Spinal cord (tissue), 10 donors: ENCODE measurements around the gene CNTLN. TPM values are rescaled to one million over a fixed set of nuclear protein-coding genes. Genes with fewer than 3 reads are reported as not detected.
A peak's percentile ranks its signal among the peaks of the same experiment; 100 is the strongest.

Experiments used
- DNase-seq, 6 donors: peaks; one replicate each; pipeline versions ENCODE4 v3.0.0 to v3.0.0-alpha.2; 2013 to 2015; ENCODE audit warnings: low spot score in 6 of 6, low read depth in 4 of 6
- H3K27ac ChIP-seq: one replicate; pipeline ENCODE4 v1.5.1; 2013; ENCODE audit warnings: low read depth, low read length, control low read depth
- H3K27me3 ChIP-seq: one replicate; pipeline ENCODE4 v1.6.1; 2013; ENCODE audit warnings: low read length; ENCODE audit not compliant: control insufficient read depth, insufficient read depth
- H3K36me3 ChIP-seq: one replicate; pipeline ENCODE4 v1.6.1; 2013; ENCODE audit warnings: low read length; ENCODE audit not compliant: control insufficient read depth, insufficient read depth
- H3K4me1 ChIP-seq: one replicate; pipeline ENCODE4 v1.6.1; 2013; ENCODE audit warnings: low read length; ENCODE audit not compliant: control insufficient read depth, insufficient read depth
- H3K4me3 ChIP-seq: one replicate; pipeline ENCODE4 v1.5.1; 2013; ENCODE audit warnings: low read depth, low read length, control low read depth
- H3K9me3 ChIP-seq: one replicate; pipeline ENCODE4 v1.6.1; 2013; ENCODE audit warnings: low read length; ENCODE audit not compliant: control insufficient read depth, insufficient read depth
- WGBS: methylation state at CpG from one replicate; pipeline ENCODE4 v1.1.5; 2013; ENCODE audit warnings: missing lambda C conversion rate; ENCODE audit not compliant: insufficient coverage; 5-methylcytosine and 5-hydroxymethylcytosine counted together
- long read RNA-seq, 4 donors: transcript quantifications; one replicate each; lab custom pipeline, GENCODE V29; 2026
- polyA plus RNA-seq, 2 donors: library from polyadenylated mRNA; unstranded; fragments of 120-200 nt; gene quantifications; one replicate each; pipeline ENCODE4 v1.2.1, GENCODE V29; 2013; ENCODE audit not compliant: insufficient read length in 2 of 2
- total RNA-seq, 2 donors: library from RNA; depleted of rRNA in 1 of 2; stranded (reverse); fragments of 120-200 nt in 1 of 2; fragments of >200 nt in 1 of 2; gene quantifications; one replicate each; pipeline versions ENCODE4 v1.2.3 to v1.2.4, GENCODE V29; 2013 to 2014
- donor health status: healthy.

Gene CNTLN, protein sequence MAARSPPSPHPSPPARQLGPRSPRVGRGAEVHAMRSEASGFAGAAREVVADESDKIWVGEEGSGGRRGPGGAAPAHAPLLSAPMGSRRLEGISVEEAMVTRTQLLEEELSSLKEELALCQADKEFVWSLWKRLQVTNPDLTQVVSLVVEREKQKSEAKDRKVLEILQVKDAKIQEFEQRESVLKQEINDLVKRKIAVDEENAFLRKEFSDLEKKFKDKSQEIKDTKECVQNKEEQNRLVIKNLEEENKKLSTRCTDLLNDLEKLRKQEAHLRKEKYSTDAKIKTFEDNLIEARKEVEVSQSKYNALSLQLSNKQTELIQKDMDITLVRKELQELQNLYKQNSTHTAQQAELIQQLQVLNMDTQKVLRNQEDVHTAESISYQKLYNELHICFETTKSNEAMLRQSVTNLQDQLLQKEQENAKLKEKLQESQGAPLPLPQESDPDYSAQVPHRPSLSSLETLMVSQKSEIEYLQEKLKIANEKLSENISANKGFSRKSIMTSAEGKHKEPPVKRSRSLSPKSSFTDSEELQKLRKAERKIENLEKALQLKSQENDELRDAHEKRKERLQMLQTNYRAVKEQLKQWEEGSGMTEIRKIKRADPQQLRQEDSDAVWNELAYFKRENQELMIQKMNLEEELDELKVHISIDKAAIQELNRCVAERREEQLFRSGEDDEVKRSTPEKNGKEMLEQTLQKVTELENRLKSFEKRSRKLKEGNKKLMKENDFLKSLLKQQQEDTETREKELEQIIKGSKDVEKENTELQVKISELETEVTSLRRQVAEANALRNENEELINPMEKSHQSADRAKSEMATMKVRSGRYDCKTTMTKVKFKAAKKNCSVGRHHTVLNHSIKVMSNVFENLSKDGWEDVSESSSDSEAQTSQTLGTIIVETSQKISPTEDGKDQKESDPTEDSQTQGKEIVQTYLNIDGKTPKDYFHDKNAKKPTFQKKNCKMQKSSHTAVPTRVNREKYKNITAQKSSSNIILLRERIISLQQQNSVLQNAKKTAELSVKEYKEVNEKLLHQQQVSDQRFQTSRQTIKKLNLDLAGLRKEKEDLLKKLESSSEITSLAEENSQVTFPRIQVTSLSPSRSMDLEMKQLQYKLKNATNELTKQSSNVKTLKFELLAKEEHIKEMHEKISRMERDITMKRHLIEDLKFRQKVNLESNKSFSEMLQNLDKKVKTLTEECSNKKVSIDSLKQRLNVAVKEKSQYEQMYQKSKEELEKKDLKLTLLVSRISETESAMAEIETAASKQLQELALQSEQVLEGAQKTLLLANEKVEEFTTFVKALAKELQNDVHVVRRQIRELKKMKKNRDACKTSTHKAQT (N-terminal part only)
- total RNA-seq (10 to 100 TPM; 19.6 to 21.7 TPM), polyA plus RNA-seq (1 to 10 TPM; 7.4 to 7.9 TPM)
- long read RNA-seq, donor 1, partial matches to known transcripts = 0 of 1 reads
- long read RNA-seq, donor 1, other reads (novel, unspliced or antisense) = 0 of 1 reads
- long read RNA-seq, donor 2 = 0 reads
- long read RNA-seq, donor 3 = 0 reads
- long read RNA-seq, donor 4, full-length matches to known transcripts = 3 of 3 reads
- long read RNA-seq, donor 4, partial matches to known transcripts = 0 of 3 reads
- long read RNA-seq, donor 4, other reads (novel, unspliced or antisense) = 0 of 3 reads

DNA sequence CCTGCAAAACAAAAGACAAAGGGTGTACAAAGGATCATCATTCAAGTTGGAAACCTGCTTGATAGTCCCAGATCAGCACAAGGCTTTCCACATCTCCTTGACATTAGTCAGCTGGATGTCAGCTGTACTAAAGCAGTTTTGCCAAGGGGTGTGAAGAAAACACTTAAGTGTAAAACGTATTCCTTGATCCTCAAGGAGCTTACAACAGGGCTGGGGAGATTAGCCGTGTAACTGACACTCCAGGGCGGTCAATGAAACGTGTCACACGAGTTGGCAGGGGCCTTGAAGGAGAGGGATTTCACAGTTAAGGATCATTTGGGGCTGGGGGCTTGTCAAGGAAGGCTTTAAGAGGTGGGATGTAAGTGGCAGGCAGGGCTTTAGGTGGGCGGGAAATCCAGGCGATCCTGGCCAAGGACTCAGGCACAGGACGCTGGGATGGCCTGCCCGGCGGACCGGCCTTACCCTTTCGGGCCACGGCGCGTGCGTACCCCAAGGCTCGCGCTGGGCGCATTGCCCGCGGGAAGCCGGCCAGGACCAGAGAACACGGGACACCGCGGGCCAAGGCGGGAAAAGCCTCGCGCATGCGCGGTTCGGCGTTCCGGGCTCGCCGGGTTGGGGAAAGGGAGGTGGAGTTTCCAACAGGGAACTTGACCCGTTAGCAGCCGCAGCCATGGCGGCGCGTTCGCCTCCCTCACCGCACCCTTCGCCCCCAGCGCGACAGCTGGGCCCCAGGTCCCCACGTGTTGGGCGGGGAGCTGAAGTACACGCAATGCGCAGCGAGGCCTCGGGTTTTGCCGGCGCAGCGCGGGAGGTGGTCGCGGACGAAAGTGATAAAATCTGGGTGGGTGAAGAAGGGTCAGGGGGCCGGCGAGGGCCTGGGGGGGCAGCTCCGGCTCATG lies at the start of gene CNTLN:
TSS of gene CNTLN (plus strand) at position 645 of the 899 bp plus-strand sequence. CDS start at position 671, 26 bp downstream.
- Histone ChIP-seq H3K9me3 (no peaks in the 10 kb centered on the region), H3K4me3 (peak within 1 kb of the TSS; percentile 96), H3K27me3 (no peaks in the 10 kb centered on the region), H3K27ac (peak within 1 kb of the TSS; percentile 78), H3K36me3 (no peaks in the 10 kb centered on the region), H3K4me1 (peaks cover 6% of the 10 kb centered on the region)
- DNase-seq = peak; percentile 82 to 97 (median 87)
- 1% methylated on average over 58 of the region's 61 CpGs for WGBS

DNA sequence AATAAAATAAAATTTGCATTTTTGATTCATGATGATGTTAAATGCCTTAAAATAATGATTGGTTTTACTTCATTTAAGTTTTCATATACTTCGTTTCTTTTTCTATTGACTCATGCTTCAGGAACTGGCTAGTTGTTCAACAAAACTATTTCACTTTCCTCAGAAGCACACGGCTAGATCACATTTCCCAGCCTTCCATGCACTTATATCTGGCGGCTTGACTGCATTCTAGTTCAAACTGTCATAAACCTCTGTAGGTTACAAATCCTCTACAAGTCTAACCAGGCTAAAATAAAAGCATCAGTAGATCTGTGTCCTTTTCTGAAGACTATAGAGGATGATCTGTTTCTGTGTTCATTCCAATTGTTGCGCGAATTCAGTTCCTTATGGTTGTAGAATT lies 46.3 kb upstream of the CNTLN start:
- no peak overlapping the region for H3K27ac ChIP-seq
- DNase-seq = no peak
- no peaks in the 10 kb centered on the region for H3K36me3 ChIP-seq
- no peaks in the 10 kb centered on the region for H3K9me3 ChIP-seq
- WGBS = 95% methylated on average over 4 of the region's 5 CpGs
- no peak overlapping the region for H3K4me3 ChIP-seq
- H3K27me3 ChIP-seq = no peaks in the 10 kb centered on the region
- no peaks in the 10 kb centered on the region for H3K4me1 ChIP-seq

DNA sequence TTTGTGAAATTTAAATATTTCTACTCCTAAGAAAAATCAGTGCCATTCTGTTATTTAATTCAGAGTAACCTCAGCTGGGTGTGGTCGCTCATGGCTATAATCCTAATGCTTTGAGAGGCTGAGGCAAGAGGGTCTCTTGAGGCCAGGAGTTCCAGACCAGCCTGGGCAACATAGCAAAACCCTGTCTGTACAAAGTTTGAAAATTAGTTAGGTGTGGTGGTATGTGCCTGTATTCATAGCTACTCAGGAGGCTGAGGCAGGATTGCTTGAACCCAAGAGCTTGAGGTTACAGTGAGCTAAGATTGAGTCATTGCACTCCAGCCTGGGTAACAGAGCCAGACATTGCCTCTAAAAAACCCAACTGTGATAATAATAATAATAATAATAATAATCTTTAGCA lies 44.8 kb upstream of the CNTLN start:
- Histone ChIP-seq H3K9me3 (no peaks in the 10 kb centered on the region), H3K27ac (no peak overlapping the region), H3K27me3 (no peaks in the 10 kb centered on the region), H3K4me1 (no peaks in the 10 kb centered on the region), H3K4me3 (no peak overlapping the region), H3K36me3 (no peaks in the 10 kb centered on the region)
- WGBS = 100% methylated on average over 1 of the region's 1 CpG
- DNase-seq = no peak

DNA sequence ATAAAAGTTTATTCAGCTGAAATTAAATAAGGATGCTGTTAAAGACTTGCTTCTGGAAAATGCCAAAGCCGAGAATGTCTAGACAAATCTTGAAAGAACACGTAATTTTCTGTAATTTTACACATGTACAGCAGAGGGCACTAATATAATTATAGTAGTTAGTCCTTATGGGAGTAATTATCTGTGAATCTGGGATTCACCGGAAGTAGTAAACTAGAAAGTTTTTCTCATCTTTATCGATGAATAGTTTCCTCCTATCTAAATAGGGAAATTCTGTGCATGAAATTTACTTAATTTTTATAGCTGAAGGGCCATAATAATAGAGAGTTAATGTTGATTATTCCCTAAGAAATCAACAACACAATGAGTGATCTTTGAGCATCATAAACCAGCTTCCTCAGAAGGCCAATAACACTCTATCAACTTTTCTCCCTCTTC lies 18.4 kb upstream of the CNTLN start:
- Histone ChIP-seq H3K9me3 (no peaks in the 10 kb centered on the region), H3K36me3 (no peaks in the 10 kb centered on the region), H3K27ac (no peak overlapping the region), H3K4me3 (no peak overlapping the region), H3K4me1 (no peaks in the 10 kb centered on the region), H3K27me3 (no peaks in the 10 kb centered on the region)
- DNase-seq = peak in 3 of 6 donors; percentile 3 to 45 (median 40)
- WGBS = no CpG with 5 or more reads among the region's 4 CpGs

DNA sequence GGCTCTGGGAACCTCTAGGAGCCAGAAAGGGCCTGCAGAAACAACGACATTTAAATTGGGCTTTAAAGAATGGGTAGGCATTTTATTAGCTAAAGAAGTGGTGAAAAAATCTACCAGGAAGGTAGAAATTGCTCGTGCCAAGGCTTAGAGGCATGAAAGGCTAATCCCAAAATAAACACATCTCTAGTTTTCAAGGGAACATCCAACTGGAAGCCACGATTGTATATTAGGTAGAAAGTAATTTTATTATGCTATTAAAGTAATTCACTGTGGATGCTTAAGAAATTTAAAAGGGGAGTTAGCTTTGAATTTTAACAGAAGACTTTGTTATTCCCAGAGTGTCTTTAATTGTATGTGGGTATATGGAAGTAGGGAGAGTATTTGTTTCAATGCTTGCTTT lies 17.5 kb upstream of the CNTLN start:
- 17% methylated on average over 1 of the region's 3 CpGs for WGBS
- H3K36me3 ChIP-seq = no peaks in the 10 kb centered on the region
- DNase-seq = peak in 1 of 6 donors; percentile 13
- H3K27ac ChIP-seq = no peak overlapping the region
- no peaks in the 10 kb centered on the region for H3K27me3 ChIP-seq
- no peaks in the 10 kb centered on the region for H3K9me3 ChIP-seq
- no peak overlapping the region for H3K4me3 ChIP-seq
- H3K4me1 ChIP-seq = no peaks in the 10 kb centered on the region

DNA sequence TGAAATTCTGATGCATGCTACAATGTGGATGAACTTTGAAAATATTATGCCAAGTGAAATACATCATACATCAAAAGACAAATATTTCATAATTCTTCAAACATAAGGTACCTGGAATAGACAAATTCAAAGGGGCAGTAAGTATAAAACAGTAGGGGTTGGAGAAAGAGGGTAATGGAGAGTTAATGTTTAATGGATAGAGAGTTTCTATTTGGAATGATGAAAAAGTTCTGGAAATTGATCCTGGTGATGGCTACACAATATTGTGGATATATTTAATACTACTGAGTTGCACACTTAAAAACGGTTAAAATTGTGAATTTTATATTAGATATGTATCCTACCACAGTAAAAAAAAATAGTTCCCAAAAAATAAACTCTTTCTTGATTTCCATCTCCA lies 14.6 kb upstream of the CNTLN start:
- no peak overlapping the region for H3K4me3 ChIP-seq
- H3K4me1 ChIP-seq = no peaks in the 10 kb centered on the region
- no peak overlapping the region for H3K27ac ChIP-seq
- no CpG with 5 or more reads among the region's 1 CpG for WGBS
- H3K36me3 ChIP-seq = no peaks in the 10 kb centered on the region
- no peak for DNase-seq
- no peaks in the 10 kb centered on the region for H3K27me3 ChIP-seq
- H3K9me3 ChIP-seq = no peaks in the 10 kb centered on the region

DNA sequence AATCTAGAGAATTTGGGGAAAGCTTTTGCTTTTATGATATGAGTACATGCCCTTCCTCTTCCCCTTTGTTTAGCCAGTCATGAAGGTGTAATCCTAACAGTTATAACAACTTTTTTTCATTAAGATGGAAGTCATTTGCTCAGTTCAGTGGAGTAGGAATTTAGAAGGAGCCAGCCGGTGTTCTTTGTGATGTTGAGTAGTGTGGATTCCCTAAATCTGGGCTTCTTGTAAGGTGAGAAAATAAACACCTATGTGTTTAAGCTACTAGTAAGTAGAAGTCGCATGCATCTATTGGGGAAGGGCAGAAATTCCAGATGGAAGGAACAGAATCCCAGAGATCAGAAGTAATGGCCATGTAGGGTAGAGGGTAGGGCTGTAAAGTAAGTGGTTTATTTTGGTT lies 13.6 kb upstream of the CNTLN start:
- Histone ChIP-seq H3K9me3 (no peaks in the 10 kb centered on the region), H3K27ac (no peak overlapping the region), H3K4me3 (no peak overlapping the region), H3K4me1 (no peaks in the 10 kb centered on the region), H3K36me3 (no peaks in the 10 kb centered on the region), H3K27me3 (no peaks in the 10 kb centered on the region)
- WGBS = 77% methylated on average over 2 of the region's 2 CpGs
- no peak for DNase-seq

DNA sequence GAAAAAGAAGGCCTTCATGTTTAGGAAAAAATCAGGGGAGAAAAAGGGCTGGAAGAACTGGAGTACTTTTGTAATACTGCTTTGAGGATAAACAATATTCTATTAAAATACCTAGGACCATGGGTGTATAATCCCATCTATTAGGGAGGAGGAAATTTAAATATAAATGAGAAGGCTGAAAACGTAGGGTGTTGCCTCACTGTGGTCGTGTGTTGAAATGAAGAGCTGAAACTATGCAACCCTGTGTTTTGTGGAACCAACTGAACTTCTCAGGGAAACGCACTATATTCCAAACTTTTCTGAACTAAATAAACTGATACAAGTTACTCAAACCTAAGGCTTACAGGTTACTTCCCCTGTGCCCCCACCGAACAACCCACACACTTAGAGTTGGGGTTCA lies 4.5 kb upstream of the CNTLN start:
- DNase-seq = no peak
- Histone ChIP-seq H3K36me3 (no peaks in the 10 kb centered on the region), H3K27me3 (no peaks in the 10 kb centered on the region), H3K4me3 (no peak overlapping the region), H3K27ac (no peak overlapping the region), H3K4me1 (peaks cover 6% of the 10 kb centered on the region), H3K9me3 (no peaks in the 10 kb centered on the region)
- no CpG with 5 or more reads among the region's 4 CpGs for WGBS
